Adrenal gland (tissue), 5 donors: ENCODE results near the gene GSAP.

Experiments used
- POLR2A ChIP-seq, 2 donors: fragments of 450-650 bp; IDR thresholded peaks; one replicate each; pipeline ENCODE4 v1.6.1; 2017; ENCODE audit warnings: antibody characterized with exemption in 2 of 2, mild to moderate bottlenecking in 2 of 2, moderate library complexity in 1 of 2
- TF ChIP-seq, protein P1 (sequence below), 6 experiments: fragments of 450-650 bp in 4 of 6; fragments of 200-600 bp in 2 of 6; sonication (generic) in 1 of 6; IDR thresholded peaks; 1 replicate in 5 of 6; 2 replicates in 1 of 6; pipeline versions ENCODE4 v1.5.1 to v1.8.0; 2016 to 2021; ENCODE audit warnings: antibody characterized with exemption in 6 of 6, mild to moderate bottlenecking in 2 of 6, moderate library complexity in 1 of 6
- donor health status: DM: no; HTN: no; CAD: no.

DNA sequence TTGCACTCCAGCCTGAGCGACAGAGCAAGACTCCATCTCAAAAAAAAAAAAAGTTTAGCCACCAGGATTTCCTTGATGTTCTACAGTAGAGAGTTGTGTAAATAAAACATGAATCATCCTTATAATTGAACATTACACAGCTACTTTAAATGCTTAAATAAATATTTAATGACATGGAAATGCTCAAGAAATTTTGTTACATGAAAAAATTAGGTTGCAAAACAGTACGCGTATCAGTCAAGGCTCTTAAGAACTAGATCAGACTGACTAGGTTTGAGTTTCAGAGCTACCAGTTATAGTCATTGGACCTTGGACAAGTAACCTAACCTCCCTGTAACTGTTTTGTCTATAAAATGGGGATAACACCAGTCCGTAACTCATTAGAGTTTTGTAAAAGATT, 38.7 kb upstream of the GSAP start:
- TF ChIP-seq, protein P1, sequence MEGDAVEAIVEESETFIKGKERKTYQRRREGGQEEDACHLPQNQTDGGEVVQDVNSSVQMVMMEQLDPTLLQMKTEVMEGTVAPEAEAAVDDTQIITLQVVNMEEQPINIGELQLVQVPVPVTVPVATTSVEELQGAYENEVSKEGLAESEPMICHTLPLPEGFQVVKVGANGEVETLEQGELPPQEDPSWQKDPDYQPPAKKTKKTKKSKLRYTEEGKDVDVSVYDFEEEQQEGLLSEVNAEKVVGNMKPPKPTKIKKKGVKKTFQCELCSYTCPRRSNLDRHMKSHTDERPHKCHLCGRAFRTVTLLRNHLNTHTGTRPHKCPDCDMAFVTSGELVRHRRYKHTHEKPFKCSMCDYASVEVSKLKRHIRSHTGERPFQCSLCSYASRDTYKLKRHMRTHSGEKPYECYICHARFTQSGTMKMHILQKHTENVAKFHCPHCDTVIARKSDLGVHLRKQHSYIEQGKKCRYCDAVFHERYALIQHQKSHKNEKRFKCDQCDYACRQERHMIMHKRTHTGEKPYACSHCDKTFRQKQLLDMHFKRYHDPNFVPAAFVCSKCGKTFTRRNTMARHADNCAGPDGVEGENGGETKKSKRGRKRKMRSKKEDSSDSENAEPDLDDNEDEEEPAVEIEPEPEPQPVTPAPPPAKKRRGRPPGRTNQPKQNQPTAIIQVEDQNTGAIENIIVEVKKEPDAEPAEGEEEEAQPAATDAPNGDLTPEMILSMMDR (IDR thresholded peaks at IDR 0.05), result no peak
- TF ChIP-seq POLR2A (IDR thresholded peaks at IDR 0.05), result no peak
